ENCODE measurements around the gene PFDN6. TPM values are rescaled to one million over a fixed set of nuclear protein-coding genes. Genes with fewer than 3 reads are reported as not detected.
A peak's percentile ranks its signal among the peaks of the same experiment; 100 is the strongest.

The PFDN6 gene
- total RNA-seq, 1 experiment from 2014 or later = 85.8 TPM

DNA sequence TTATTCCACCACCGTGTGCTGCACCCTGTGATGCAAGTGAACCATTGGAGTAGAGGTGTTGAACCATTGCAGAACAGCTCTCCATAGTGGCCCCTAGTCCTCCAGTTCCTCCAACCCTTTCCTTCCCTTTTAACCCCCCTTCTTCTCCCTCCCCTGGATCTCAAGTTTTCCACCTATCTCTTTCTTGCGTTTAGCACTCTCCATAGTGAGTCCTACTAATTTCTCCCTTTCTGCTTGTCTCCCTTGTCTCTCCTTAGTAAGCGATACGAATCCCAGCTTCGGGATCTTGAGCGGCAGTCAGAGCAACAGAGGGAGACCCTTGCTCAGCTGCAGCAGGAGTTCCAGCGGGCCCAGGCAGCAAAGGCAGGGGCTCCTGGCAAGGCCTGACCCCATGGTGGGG is 1.1 kb downstream of the PFDN6 start:
- DNase-seq = no peak
- peaks cover 7 to 20% of the 10 kb centered on the region in 2 experiments for H3K4me1 Mint-ChIP-seq
- Histone ChIP-seq H2BK20ac (ENCODE audit: low read depth, low read length, poor library complexity, severe bottlenecking) (no peak overlapping the region), H3K18ac (ENCODE audit: insufficient read length, low read depth, low read length) (no peak overlapping the region), H3K27ac (ENCODE audit: insufficient read length, low read depth, low read length) (no peak overlapping the region), H3K79me2 (ENCODE audit: insufficient read depth, low read length) (peaks cover 7% of the 10 kb centered on the region; the same call in 1 of the 2 replicates), H3K14ac (ENCODE audit: insufficient read depth, low read length) (no peak overlapping the region), H3K9ac (ENCODE audit: extremely low read depth, insufficient read length, low read length) (no peak overlapping the region), H2AFZ (ENCODE audit: low read length) (no peak overlapping the region), H2BK15ac (ENCODE audit: low read depth, low read length) (no peak overlapping the region), H3K27me3 (ENCODE audit: insufficient read depth, low read length) (no peaks in the 10 kb centered on the region), H3K23ac (ENCODE audit: insufficient read length, low read depth, low read length) (no peak overlapping the region), H3K4me1 (ENCODE audit: insufficient read depth, low read length) (no peaks in the 10 kb centered on the region; the same call in 1 of the 2 replicates), H3K79me1 (ENCODE audit: insufficient read depth, low read depth, low read length, poor library complexity, severe bottlenecking) (peaks cover 8% of the 10 kb centered on the region), H2BK12ac (ENCODE audit: insufficient read length, low read depth, low read length) (no peak overlapping the region), H3K56ac (ENCODE audit: insufficient read length, low read depth, low read length) (no peak overlapping the region), H3K9me3 (ENCODE audit: control insufficient read depth, low read depth, low read length) (no peaks in the 10 kb centered on the region), H4K20me1 (ENCODE audit: control insufficient read depth, insufficient read depth, insufficient read length) (no peaks in the 10 kb centered on the region), H3T11ph (ENCODE audit: low read length) (no peak overlapping the region), H4K8ac (replicated peaks; ENCODE audit: insufficient read length, low read depth, low read length) (no peak overlapping the region), H3K4me2 (ENCODE audit: insufficient read depth, insufficient read length, low read length) (peak overlapping the region; percentile 74), H2BK120ac (ENCODE audit: low read depth, low read length, poor library complexity, severe bottlenecking) (no peak overlapping the region), H3K4ac (ENCODE audit: low read depth, low read length) (no peak overlapping the region), H2AK5ac (ENCODE audit: insufficient read length, low read length) (no peak overlapping the region), H4K5ac (ENCODE audit: insufficient read length, low read depth, low read length) (no peak overlapping the region), H4K91ac (ENCODE audit: insufficient read length, low read depth, low read length) (no peak overlapping the region), H2BK5ac (ENCODE audit: insufficient read length, low read length) (no peak overlapping the region), H3K23me2 (ENCODE audit: insufficient read length, low read depth, low read length, poor library complexity, severe bottlenecking) (peaks cover 12% of the 10 kb centered on the region)
- H3K27me3 Mint-ChIP-seq (ENCODE audit: low read depth) = no peaks in the 10 kb centered on the region; the same call in 1 of the 2 replicates
- H3K36me3 Mint-ChIP-seq (ENCODE audit: insufficient read depth in 1 of 3, low read depth in 3 of 3) = peaks cover 29 to 74% (median 54%) of the 10 kb centered on the region in 3 experiments
- WGBS (ENCODE audit: extremely low coverage, insufficient read length, low lambda C conversion rate) = no CpG with 5 or more reads among the region's 7 CpGs
- H3K27ac Mint-ChIP-seq = peak overlapping the region in 2 of 3 experiments; percentile 52 to 97; a peak in 2 of 7 replicates
- peak overlapping the region; percentile 99 to 100 for H3K4me3 Mint-ChIP-seq
- TF ChIP-seq CTCF (conservative IDR thresholded peaks at IDR 0.05) = no peak
- no peaks in the 10 kb centered on the region for H3K9me3 Mint-ChIP-seq

Data from H9 (cell line).